H1 (cell line): ENCODE results near the gene MRPS2. TPM values are rescaled to one million over a fixed set of nuclear protein-coding genes. Genes with fewer than 3 reads are reported as not detected.

Experiments
- CTCF ChIA-PET: fragments of 300-600 bp; sonication (Branson Sonifier 250); formaldehyde crosslinking; loops from one replicate; lab custom pipeline; 2021; ENCODE audit not compliant: partially characterized antibody; lab: Charles Lee
- POLR2A ChIA-PET: fragments of 300-600 bp; sonication (Branson Sonifier 250); formaldehyde crosslinking; loops from one replicate; lab custom pipeline; 2021; ENCODE audit warnings: inconsistent platforms; ENCODE audit not compliant: partially characterized antibody; lab: Charles Lee
- DNase-seq, 2 experiments: peaks; one replicate each; pipeline versions ENCODE4 v3.0.0 to v3.0.0-alpha.2; 2010 to 2022; ENCODE audit warnings: low spot score in 2 of 2, low read depth in 1 of 2, mixed read lengths in 1 of 2
- FAIRE-seq: peaks from 2 replicates; lab custom pipeline; 2011; peaks lifted over from hg19 to GRCh38; lab: Jason Lieb, UNC
- H2AFZ ChIP-seq: 2 replicates; pipeline ENCODE4 v1.8.1; 2012; ENCODE audit warnings: low read length, inconsistent platforms
- H2AK5ac ChIP-seq: 2 replicates; pipeline ENCODE4 v1.6.1; 2013; ENCODE audit warnings: low read depth, low read length
- H2BK120ac ChIP-seq: replicated peaks from 2 replicates; pipeline ENCODE3; 2013; ENCODE audit warnings: low read depth, low read length, inconsistent platforms
- H2BK12ac ChIP-seq: 2 replicates; pipeline ENCODE4 v1.6.1; 2013; ENCODE audit warnings: low read depth, low read length
- H2BK15ac ChIP-seq: 2 replicates; pipeline ENCODE4 v1.6.1; 2013; ENCODE audit warnings: low read length
- H2BK20ac ChIP-seq: 2 replicates; pipeline ENCODE4 v1.6.1; 2013; ENCODE audit warnings: low read length
- H2BK5ac ChIP-seq: 2 replicates; pipeline ENCODE4 v1.6.1; 2013; ENCODE audit warnings: low read depth, low read length
- H3K14ac ChIP-seq: 2 replicates; pipeline ENCODE4 v1.6.1; 2013; ENCODE audit warnings: inconsistent platforms; ENCODE audit not compliant: insufficient read length
- H3K18ac ChIP-seq: 2 replicates; pipeline ENCODE4 v1.6.1; 2013; ENCODE audit warnings: low read length; ENCODE audit errors: extremely low read depth
- H3K23ac ChIP-seq: 2 replicates; pipeline ENCODE4 v1.6.1; 2013; ENCODE audit warnings: inconsistent platforms; ENCODE audit not compliant: insufficient read length
- H3K23me2 ChIP-seq: 2 replicates; pipeline ENCODE4 v1.6.1; 2013; ENCODE audit warnings: low read depth, low read length
- H3K27ac ChIP-seq: 2 replicates; pipeline ENCODE4 v1.6.1; 2011; ENCODE audit warnings: low read depth, low read length, inconsistent platforms
- H3K27me3 ChIP-seq, 4 experiments: replicated peaks in 1 of 4; 1 replicate in 1 of 4; 2 replicates in 3 of 4; pipeline versions ENCODE4 v1.6.1 to v1.8.1; 2011 to 2013; ENCODE audit warnings: low read length in 3 of 4, mild to moderate bottlenecking in 3 of 4, inconsistent platforms in 2 of 4, mixed read lengths in 2 of 4, moderate library complexity in 1 of 4; ENCODE audit not compliant: control insufficient read depth in 3 of 4, insufficient read depth in 3 of 4; ENCODE audit errors: extremely low read depth in 1 of 4
- H3K36me3 ChIP-seq, 4 experiments: 2 replicates each; pipeline versions ENCODE4 v1.6.1 to v1.8.1; 2011 to 2013; ENCODE audit warnings: mild to moderate bottlenecking in 4 of 4, low read length in 3 of 4, moderate library complexity in 2 of 4, control low read depth in 1 of 4, inconsistent platforms in 1 of 4; ENCODE audit not compliant: insufficient read depth in 4 of 4, control insufficient read depth in 2 of 4
- H3K4ac ChIP-seq: replicated peaks from 2 replicates; pipeline ENCODE3; 2013; ENCODE audit warnings: low read length, low read depth, mixed read lengths, inconsistent platforms; ENCODE audit not compliant: insufficient read length
- H3K4me1 ChIP-seq, 4 experiments: replicated peaks in 1 of 4; 1 replicate in 1 of 4; 2 replicates in 3 of 4; pipeline versions ENCODE4 v1.6.1 to v1.8.1; 2011 to 2013; ENCODE audit warnings: low read length in 3 of 4, inconsistent platforms in 2 of 4, mixed read lengths in 1 of 4; ENCODE audit not compliant: insufficient read depth in 4 of 4, control insufficient read depth in 3 of 4
- H3K4me2 ChIP-seq, 2 experiments: 2 replicates each; pipeline versions ENCODE4 v1.6.1 to v1.8.1; 2011 to 2013; ENCODE audit warnings: low read depth in 2 of 2, low read length in 2 of 2, control low read depth in 1 of 2, inconsistent platforms in 1 of 2, mild to moderate bottlenecking in 1 of 2; ENCODE audit not compliant: insufficient read depth in 1 of 2
- H3K4me3 ChIP-seq, 4 experiments: fragments of 200-600, 300-600 bp in 1 of 4; sonication (generic), shearing (Covaris generic), sonication (Bioruptor Twin) in 1 of 4; 2 replicates each; pipeline versions ENCODE4 v1.5.1 to v1.8.1; 2011 to 2016; ENCODE audit warnings: low read length in 4 of 4, low read depth in 3 of 4, control low read depth in 2 of 4, inconsistent platforms in 2 of 4, mild to moderate bottlenecking in 2 of 4, mixed read lengths in 1 of 4, moderate library complexity in 1 of 4; ENCODE audit not compliant: insufficient read depth in 2 of 4; ENCODE audit errors: extremely low read depth in 1 of 4
- H3K56ac ChIP-seq: replicated peaks from 2 replicates; pipeline ENCODE3; 2013; ENCODE audit warnings: low read depth, mild to moderate bottlenecking, mixed read lengths, low read length, inconsistent platforms; ENCODE audit not compliant: insufficient read length
- H3K79me1 ChIP-seq: 2 replicates; pipeline ENCODE4 v1.6.1; 2013; ENCODE audit warnings: low read depth, low read length, control low read depth
- H3K79me2 ChIP-seq, 2 experiments: 2 replicates each; pipeline versions ENCODE4 v1.6.1 to v1.8.1; 2012 to 2013; ENCODE audit warnings: low read length in 2 of 2, mild to moderate bottlenecking in 2 of 2, inconsistent platforms in 1 of 2; ENCODE audit not compliant: insufficient read depth in 2 of 2, control insufficient read depth in 1 of 2
- H3K9ac ChIP-seq, 4 experiments: replicated peaks in 1 of 4; 1 replicate in 1 of 4; 2 replicates in 3 of 4; pipeline versions ENCODE4 v1.6.1 to v1.8.1; 2011 to 2013; ENCODE audit warnings: low read depth in 3 of 4, low read length in 3 of 4, control low read depth in 2 of 4, mild to moderate bottlenecking in 2 of 4, moderate library complexity in 2 of 4, inconsistent platforms in 1 of 4; ENCODE audit errors: extremely low read depth in 1 of 4
- H3K9me3 ChIP-seq, 2 experiments: 2 replicates each; pipeline versions ENCODE4 v1.6.1 to v1.8.1; 2012 to 2013; ENCODE audit warnings: mild to moderate bottlenecking in 2 of 2, moderate library complexity in 2 of 2, control low read depth in 1 of 2, inconsistent platforms in 1 of 2, low read depth in 1 of 2, low read length in 1 of 2, mixed read lengths in 1 of 2; ENCODE audit not compliant: insufficient read depth in 2 of 2
- H4K20me1 ChIP-seq, 2 experiments: replicated peaks in 1 of 2; 2 replicates each; pipeline versions ENCODE3 to v1.8.1; 2011 to 2013; ENCODE audit warnings: inconsistent platforms in 2 of 2, low read length in 2 of 2, mild to moderate bottlenecking in 1 of 2; ENCODE audit not compliant: insufficient read depth in 2 of 2, control insufficient read depth in 1 of 2
- H4K5ac ChIP-seq: 2 replicates; pipeline ENCODE4 v1.6.1; 2013; ENCODE audit warnings: low read length, low read depth, mixed read lengths, inconsistent platforms; ENCODE audit not compliant: insufficient read length
- H4K8ac ChIP-seq: 2 replicates; pipeline ENCODE4 v1.8.0; 2013; ENCODE audit warnings: mild to moderate bottlenecking, moderate library complexity, low read length, inconsistent platforms; ENCODE audit not compliant: insufficient read depth; ENCODE audit errors: extremely low read depth
- H4K91ac ChIP-seq: replicated peaks from 2 replicates; pipeline ENCODE3; 2013; ENCODE audit warnings: low read length, mixed read lengths, inconsistent platforms; ENCODE audit not compliant: insufficient read length
- ATF3 ChIP-seq: IDR thresholded peaks from 2 replicates; pipeline ENCODE4 v1.6.1; 2011; ENCODE audit warnings: low read depth, mild to moderate bottlenecking, low read length; ENCODE audit not compliant: insufficient read depth
- CBX5 ChIP-seq: fragments of 300-800, 300-1000 bp; sonication (generic); IDR thresholded peaks from 2 replicates; pipeline ENCODE4 v1.7.1; 2016; ENCODE audit warnings: antibody characterized with exemption, low read length, low read depth
- RXRA ChIP-seq: IDR thresholded peaks from 2 replicates; pipeline ENCODE4 v1.6.1; 2011; ENCODE audit warnings: low read depth, mild to moderate bottlenecking, low read length, moderate library complexity; ENCODE audit not compliant: insufficient read depth
- SP1 ChIP-seq: IDR thresholded peaks from 2 replicates; pipeline ENCODE4 v1.6.1; 2011; ENCODE audit warnings: low read depth, low read length
- WGBS, 2 experiments: shearing (Covaris generic) in 1 of 2; methylation state at CpG; one replicate each; pipeline versions ENCODE4 v1.1.6 to v1.1.7; 2013 to 2015; ENCODE audit warnings: low lambda C conversion rate in 2 of 2, mixed read lengths in 2 of 2, inconsistent platforms in 1 of 2, low coverage in 1 of 2, missing lambda C conversion rate in 1 of 2; ENCODE audit not compliant: insufficient replicate concordance in 2 of 2, insufficient coverage in 1 of 2, insufficient read length in 1 of 2; ENCODE audit errors: extremely low coverage in 1 of 2, missing lambda C conversion rate in 1 of 2; 5-methylcytosine and 5-hydroxymethylcytosine counted together
- polyA plus RNA-seq, 7 experiments: library from polyadenylated mRNA; depleted of rRNA in 3 of 7; stranded (reverse) in 5 of 7; unstranded in 2 of 7; fragments of >200 nt in 5 of 7; fragments of 200-250 nt in 2 of 7; gene quantifications; 1 replicate in 5 of 7; 2 replicates in 1 of 7; 4 replicates in 1 of 7; pipeline versions ENCODE4 v1.2.1 to v1.2.3, GENCODE V29; 2011 to 2013; ENCODE audit warnings: missing spikeins in 2 of 7, mixed read lengths in 2 of 7
- total RNA-seq: library from RNA; stranded (reverse); fragmentation: NEBNext Ultra II Directional; extraction: Animal tissue kit (Norgen Biotek cat#: 25700); gene quantifications from 2 replicates; pipeline ENCODE4 v1.2.1, GENCODE V29; 2021

The MRPS2 gene
- total and polyA plus RNA-seq, 2 of the 8 experiments (the other 6 are each of a cell fraction or from before 2014, with no cell fraction given), result 78.6 to 476 TPM

- no peak overlapping the region for H3K23ac ChIP-seq
- no peak overlapping the region for H3K9ac ChIP-seq
- H3K36me3 ChIP-seq, result no peaks in the 10 kb centered on the region
- H4K8ac ChIP-seq, result no peak overlapping the region
- H2BK20ac ChIP-seq, result no peak overlapping the region
- H2BK12ac ChIP-seq, result no peak overlapping the region
- no peaks in the 10 kb centered on the region for H3K23me2 ChIP-seq
- H2AFZ ChIP-seq, result no peak overlapping the region
- TF ChIP-seq ATF3 (no peak), RXRA (no peak), SP1 (no peak), CBX5 (no peak)
- H2BK5ac ChIP-seq, result no peak overlapping the region
- H3K79me1 ChIP-seq, result no peaks in the 10 kb centered on the region
- H2BK120ac ChIP-seq, result no peak overlapping the region
- no peak overlapping the region for H2AK5ac ChIP-seq
- H4K20me1 ChIP-seq, result no peaks in the 10 kb centered on the region
- H3K14ac ChIP-seq, result no peak overlapping the region
- no peak overlapping the region for H4K91ac ChIP-seq
- H3K18ac ChIP-seq, result no peak overlapping the region
- peak in 1 of 2 experiments; percentile 41 for DNase-seq
- H2BK15ac ChIP-seq, result no peak overlapping the region
- peaks cover 0 to 2% (median 0%) of the 10 kb centered on the region in 4 experiments; a peak in 1 of 7 replicates for H3K4me1 ChIP-seq
- 87% methylated on average over 12 of the region's 12 CpGs; no CpG with 5 or more reads in 1 of the 2 experiments for WGBS, 2 experiments
- ChIA-PET CTCF (interaction anchor here (0.5 to 2.9 kb wide), 3 partner anchors 10 to 28 kb away, joined by 3 to 8 read pairs (median 4); no protein-coding TSS in a partner anchor), POLR2A (interaction anchor here (1.4 kb wide), 1 partner anchor 29 kb away, joined by 4 read pairs; no protein-coding TSS in a partner anchor)
- H3K9me3 ChIP-seq, result no peaks in the 10 kb centered on the region
- no peak overlapping the region for H3K27ac ChIP-seq
- H3K4me3 ChIP-seq, result no peak overlapping the region
- FAIRE-seq, result no peak
- H4K5ac ChIP-seq, result no peak overlapping the region
- no peaks in the 10 kb centered on the region for H3K27me3 ChIP-seq
- no peaks in the 10 kb centered on the region for H3K79me2 ChIP-seq
- no peak overlapping the region for H3K56ac ChIP-seq
- no peak overlapping the region for H3K4ac ChIP-seq
- no peak overlapping the region for H3K4me2 ChIP-seq
These were observed 33.2 kb downstream of the MRPS2 start for GRCh38 chr9:135533674-135534073.
